ENCODE measurements around the gene BRD9.

DNA sequence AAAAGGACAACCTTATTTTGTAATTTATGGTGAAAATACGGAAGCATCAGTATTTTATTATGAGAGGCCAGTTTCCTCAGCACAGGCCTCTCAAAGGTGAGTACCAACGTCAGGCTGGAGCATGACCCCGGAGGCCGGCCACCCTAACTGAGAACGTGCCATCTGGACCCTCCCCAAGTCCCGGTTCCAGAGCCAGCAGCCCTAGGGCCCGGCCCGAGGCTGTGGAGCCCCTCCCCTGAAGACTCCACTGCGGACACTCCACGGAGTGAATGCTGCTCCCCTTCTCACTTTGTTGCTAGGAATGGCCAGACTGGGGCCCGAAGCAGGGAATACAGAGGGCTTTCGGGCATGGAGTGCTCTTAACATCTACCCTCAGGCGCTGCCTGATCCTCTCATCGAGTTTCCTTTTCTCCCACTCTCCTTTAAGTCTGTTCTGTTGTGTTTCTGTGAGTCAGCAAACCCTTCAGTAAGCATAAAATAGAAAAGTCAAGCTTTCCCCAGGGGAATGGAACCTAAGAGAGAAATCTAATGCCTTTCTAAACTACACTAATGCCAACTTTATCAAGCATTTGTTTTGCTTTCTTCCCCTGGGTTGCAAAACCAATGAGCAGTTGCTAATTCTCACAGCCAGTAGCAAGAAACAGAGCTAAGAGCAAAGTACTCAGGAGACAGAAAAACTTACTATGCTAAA lies 4.5 kb downstream of the BRD9 start:
- TF ChIP-seq EZH2 (IDR thresholded peaks at IDR 0.05; ENCODE audit: low read length) (no peak), CTCF (optimal IDR thresholded peaks at IDR 0.05 in 1 of 3, IDR thresholded peaks at IDR 0.05 in 1 of 3, conservative IDR thresholded peaks at IDR 0.05 in 1 of 3; ENCODE audit: extremely low read depth in 1 of 3, insufficient read depth in 2 of 3, low read length in 3 of 3) (no peak)
